ENCODE data around the gene CHCHD4.
A peak's percentile ranks its signal among the peaks of the same experiment; 100 is the strongest.

Gene CHCHD4

GRCh38 chr3:14138109-14138877 lies 13.6 kb upstream of the CHCHD4 start:
- H3K4me3 ChIP-seq (ENCODE audit: low read depth, low read length): no peak overlapping the region

DNA sequence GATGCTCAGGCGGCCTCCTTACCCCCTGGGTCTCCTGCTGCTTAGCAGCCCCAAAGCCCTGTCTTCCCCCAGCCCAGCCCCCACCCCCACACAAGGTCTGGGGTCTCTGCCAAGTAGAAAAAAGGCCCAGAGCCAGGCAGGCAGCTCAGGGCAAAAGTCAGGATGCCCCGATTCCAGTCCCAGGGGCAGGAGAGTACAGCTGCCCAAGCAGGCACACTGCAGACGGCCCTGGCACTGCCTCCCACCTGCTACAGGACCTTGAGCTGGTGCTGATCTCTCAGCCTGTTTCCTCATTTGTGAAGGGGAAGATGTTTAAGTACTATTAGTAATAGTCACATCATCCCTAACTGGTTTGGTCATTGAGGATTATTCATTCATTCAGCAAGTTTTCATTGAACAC lies 12.8 kb upstream of the CHCHD4 start:
- no peak overlapping the region for H3K4me3 ChIP-seq (ENCODE audit: low read depth, low read length)
- DNase-seq (ENCODE audit: low read depth): no peak

More at GRCh38 chr3:14138109-14138877, 13.6 kb upstream of the CHCHD4 start:
- DNase-seq (ENCODE audit: low read depth): no peak

DNA sequence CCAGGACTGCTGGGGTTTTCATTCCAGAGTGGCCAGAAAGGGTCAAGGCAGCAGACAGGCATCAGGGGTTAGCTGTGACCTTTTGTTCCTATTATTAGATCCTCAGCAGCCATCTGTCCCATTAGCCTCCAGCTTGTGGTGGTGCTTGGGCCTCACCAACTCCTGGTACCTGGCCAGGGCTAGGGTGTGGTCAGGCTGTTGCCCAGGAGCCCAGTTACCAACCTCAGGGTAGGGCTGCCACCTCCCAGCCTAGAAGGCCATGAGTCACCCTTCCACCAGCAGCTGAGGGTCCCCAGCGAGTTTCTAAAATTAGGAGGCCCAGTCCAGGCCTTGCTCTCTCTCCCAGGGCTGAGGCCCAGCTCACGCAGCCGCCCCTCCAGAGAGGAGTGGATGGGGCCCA lies 12.3 kb upstream of the CHCHD4 start:
- DNase-seq (ENCODE audit: low read depth): no peak

DNA sequence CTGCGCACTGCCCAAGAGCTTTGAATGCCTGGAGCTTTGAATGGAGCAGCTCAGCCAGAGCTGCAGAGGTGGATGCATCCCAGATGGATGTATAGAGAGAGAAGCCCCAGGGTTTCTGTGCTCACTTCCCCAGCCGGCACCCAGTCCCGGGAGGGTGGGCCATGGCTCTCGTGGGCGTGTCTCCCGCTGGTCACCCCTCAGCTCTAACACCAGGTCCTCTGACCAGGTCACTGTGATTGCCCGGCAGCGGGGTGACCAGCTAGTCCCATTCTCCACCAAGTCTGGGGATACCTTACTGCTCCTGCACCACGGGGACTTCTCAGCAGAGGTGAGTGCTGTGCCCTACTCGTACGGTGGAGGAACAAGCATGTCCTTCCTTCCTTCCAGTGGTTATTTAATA lies 10.9 kb upstream of the CHCHD4 start:
- H3K4me3 ChIP-seq (ENCODE audit: low read depth, low read length): no peak overlapping the region
- DNase-seq (ENCODE audit: low read depth): no peak

More for the DNA sequence above, 12.3 kb upstream of the CHCHD4 start:
- no peak overlapping the region for H3K4me3 ChIP-seq (ENCODE audit: low read depth, low read length)

GRCh38 chr3:14134291-14134690 lies 9.6 kb upstream of the CHCHD4 start:
- no peak overlapping the region for H3K4me3 ChIP-seq (ENCODE audit: low read depth, low read length)
- DNase-seq (ENCODE audit: low read depth): no peak

DNA sequence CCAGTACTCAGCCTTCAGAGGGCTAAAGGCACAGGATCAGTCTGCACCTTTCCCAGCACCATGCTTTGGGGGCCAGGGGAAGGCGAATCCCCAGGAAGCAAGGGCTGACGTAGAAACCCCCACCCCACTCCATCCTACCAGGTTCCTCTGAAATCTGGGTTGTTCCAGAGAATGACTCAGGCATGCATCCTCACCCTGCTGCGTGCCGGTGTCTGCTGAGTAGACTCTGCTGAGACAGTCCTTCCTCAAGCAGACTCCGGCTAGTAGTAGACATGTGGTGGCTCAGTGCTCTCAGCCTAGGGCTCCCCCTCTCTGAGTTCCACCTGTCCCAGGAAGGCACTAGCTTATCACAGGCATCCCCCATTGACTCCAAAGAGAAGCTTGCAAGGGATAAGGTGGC lies 9.2 kb upstream of the CHCHD4 start:
- DNase-seq (ENCODE audit: low read depth): no peak
- no peak overlapping the region for H3K4me3 ChIP-seq (ENCODE audit: low read depth, low read length)

DNA sequence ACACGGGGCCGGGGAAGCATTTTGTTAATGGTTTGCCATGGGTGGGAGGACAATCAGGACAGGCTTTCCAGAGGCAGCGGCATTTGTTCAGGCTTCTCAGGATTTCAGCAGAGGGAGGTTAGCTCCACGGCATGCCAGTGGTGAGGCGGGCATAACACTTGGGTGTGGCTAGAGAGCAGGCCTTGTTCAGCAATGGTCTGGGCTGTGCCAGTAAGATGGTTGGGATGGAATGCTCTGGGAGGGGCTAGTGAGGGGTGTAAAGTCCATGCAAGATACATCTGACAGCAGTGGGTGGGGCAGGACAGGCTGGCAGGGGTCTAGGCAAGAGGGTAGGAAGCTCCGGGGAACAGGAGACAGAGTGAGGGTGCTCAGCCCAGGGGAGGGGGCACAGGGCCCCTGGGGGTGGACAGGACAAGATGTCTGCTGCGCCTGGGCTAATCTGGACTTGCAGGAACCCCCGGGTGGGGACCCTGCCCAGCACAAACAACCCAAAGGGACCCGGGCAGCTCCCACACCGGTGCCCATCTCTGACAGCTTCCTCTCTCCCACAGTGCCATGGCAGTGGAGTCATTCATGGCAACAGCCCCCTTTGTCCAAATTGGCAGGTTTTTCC lies 8.6 kb upstream of the CHCHD4 start:
- DNase-seq (ENCODE audit: low read depth): no peak
- no peak overlapping the region for H3K4me3 ChIP-seq (ENCODE audit: low read depth, low read length)

- no peak overlapping the region for H3K4me3 ChIP-seq (ENCODE audit: low read depth, low read length)
- DNase-seq (ENCODE audit: low read depth): no peak
Measured at GRCh38 chr3:14132689-14133088, 8.0 kb upstream of the CHCHD4 start.

GRCh38 chr3:14132120-14132519 lies 7.5 kb upstream of the CHCHD4 start:
- no peak overlapping the region for H3K4me3 ChIP-seq (ENCODE audit: low read depth, low read length)
- DNase-seq (ENCODE audit: low read depth): no peak

GRCh38 chr3:14131134-14131533 lies 6.5 kb upstream of the CHCHD4 start:
- H3K4me3 ChIP-seq (ENCODE audit: low read depth, low read length): no peak overlapping the region
- no peak for DNase-seq (ENCODE audit: low read depth)

- H3K4me3 ChIP-seq (ENCODE audit: low read depth, low read length): no peak overlapping the region
- DNase-seq (ENCODE audit: low read depth): no peak
Measured at GRCh38 chr3:14130707-14131106, 6.0 kb upstream of the CHCHD4 start.

- no peak overlapping the region for H3K4me3 ChIP-seq (ENCODE audit: low read depth, low read length)
- no peak for DNase-seq (ENCODE audit: low read depth)
Measured at GRCh38 chr3:14130230-14130629, 5.6 kb upstream of the CHCHD4 start.

- H3K4me3 ChIP-seq (ENCODE audit: low read depth, low read length): no peak overlapping the region
- DNase-seq (ENCODE audit: low read depth): no peak
Measured at GRCh38 chr3:14129296-14129695, 4.6 kb upstream of the CHCHD4 start.

GRCh38 chr3:14128724-14129123 lies 4.1 kb upstream of the CHCHD4 start:
- no peak overlapping the region for H3K4me3 ChIP-seq (ENCODE audit: low read depth, low read length)
- no peak for DNase-seq (ENCODE audit: low read depth)

DNA sequence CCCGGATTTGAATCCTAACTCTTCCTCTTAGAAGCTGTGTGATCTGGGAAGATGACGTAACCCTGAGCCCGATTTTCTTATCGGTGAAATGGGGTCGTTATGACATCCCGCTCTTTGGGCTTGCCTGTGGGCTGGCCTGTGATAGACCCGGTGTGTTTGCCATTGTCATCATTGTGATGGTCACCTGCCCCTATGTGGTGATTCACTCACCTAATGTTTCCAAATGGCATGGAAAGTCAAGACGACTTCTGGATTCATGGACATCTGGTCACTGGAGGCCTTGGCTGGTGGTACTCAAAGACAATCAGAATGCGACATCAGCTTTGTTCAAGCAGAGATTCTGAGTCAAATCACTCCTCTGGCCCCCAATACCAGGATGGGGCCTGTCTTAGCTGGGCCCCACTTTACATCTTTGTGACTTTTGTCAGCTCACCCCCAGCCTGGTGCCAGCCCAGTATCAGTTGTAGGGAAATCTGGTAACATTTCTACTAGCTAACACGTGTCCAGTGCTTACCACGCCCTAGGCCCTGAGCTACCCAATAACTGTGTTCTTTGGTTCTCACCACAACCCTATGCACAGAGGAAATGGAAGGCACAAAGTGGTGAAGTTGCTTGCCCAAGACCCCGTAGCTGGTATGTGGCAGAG lies 3.0 kb upstream of the CHCHD4 start:
- no peak for DNase-seq (ENCODE audit: low read depth)
- H3K4me3 ChIP-seq (ENCODE audit: low read depth, low read length): no peak overlapping the region

DNA sequence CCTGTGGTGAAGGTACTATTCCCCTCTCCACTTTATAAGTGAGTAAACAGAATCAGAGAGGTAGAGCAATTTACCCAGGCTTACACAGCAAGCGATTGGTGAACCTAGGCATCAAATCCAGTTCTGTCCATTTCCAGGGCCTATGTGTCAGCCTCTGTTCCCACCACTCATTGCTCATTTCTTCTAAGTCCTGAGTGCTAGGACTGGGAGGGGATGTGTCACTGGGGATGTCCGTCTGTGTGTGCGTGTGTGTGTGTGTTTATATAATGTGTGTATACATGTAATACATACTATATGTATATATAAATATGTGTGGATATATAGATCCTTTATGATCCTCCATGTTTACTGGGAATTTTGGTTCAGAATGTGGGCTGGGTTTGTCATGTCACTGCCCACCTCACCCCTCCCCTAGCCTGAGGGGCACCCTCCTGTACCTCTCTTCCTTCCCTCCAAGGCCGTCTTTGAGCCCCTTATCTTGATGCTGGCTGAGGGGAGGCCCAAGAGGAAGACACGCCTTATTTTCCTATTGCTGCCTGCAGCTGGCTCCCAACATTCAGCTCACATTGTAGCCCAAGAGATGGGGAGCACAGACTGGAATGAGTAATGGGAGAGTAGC lies 2.3 kb upstream of the CHCHD4 start:
- H3K4me3 ChIP-seq (ENCODE audit: low read depth, low read length): no peak overlapping the region
- no peak for DNase-seq (ENCODE audit: low read depth)

- no peak for DNase-seq (ENCODE audit: low read depth)
- H3K4me3 ChIP-seq (ENCODE audit: low read depth, low read length): peak overlapping the region; percentile 98
Measured at GRCh38 chr3:14126017-14126886, 1.6 kb upstream of the CHCHD4 start.

- peak; percentile 86 for DNase-seq (ENCODE audit: low read depth)
- peak overlapping the region; percentile 98 for H3K4me3 ChIP-seq (ENCODE audit: low read depth, low read length)
Measured at GRCh38 chr3:14125193-14126016, 735 bp upstream of the CHCHD4 start.

DNA sequence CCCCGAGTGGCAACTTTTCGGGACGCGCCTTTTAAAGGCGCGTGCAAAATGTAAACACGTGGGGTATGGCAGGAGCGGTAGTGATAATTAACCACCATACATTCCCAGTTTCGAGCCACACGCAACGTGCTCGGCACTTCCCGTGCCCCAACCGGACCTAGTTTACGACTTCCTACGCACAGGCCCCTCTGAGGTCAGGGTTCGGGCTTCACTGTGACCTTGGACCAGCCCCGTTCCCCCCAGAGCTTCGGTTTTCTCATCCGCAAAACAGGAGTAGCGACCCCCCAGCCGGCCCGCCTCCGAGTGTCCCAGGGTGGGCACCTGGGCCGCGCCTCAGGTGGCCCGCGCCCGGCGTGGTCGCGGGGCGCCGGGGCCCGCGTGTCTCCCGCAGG lies 451 bp downstream of the CHCHD4 start:
- DNase-seq (ENCODE audit: low read depth): no peak
- H3K4me3 ChIP-seq (ENCODE audit: low read depth, low read length): peak overlapping the region; percentile 98
